HUDEP-2 (cell line): ENCODE results near the gene ZNF235.
A peak's percentile ranks its signal among the peaks of the same experiment; 100 is the strongest.
"Not testable (repeated sequence)": the region's sequence is repeated elsewhere in the genome, so short reads cannot be mapped to it uniquely, and the experiment has no call there.

ENCODE experiments used
- DNase-seq, 76 experiments: peaks; one replicate each; lab custom pipeline; 2025; ENCODE audit not compliant: unreplicated experiment in 76 of 76; lab: John Stamatoyannopoulos, UW

Gene ZNF235

DNA sequence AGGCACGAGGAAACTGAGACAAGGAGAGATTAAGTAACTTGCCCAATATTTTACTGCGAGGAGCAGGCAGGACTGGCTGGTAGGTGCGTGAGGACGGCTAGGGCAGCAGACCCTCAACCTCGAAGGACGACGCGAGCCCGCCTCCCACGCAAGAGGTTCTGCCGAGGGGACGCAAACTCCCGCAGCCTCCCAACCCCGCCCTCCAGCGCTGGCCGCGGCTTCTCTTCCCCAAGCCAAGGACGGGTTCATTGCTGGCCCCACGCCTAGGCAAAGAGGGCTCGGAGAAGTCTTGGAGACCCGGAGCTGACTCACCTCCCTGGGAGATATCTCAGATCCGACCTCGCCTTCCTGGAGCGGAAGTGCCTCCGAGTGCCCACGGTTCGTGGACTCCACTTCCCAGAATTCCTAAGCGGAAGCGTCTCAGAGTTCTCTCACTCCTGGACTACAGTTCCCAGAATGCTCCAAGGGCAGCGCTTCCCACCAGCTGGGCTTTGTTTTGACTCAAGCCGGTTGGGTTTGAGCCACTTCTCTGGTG is at the start of gene ZNF235:
ZNF235 (minus strand) TSS at position 367 of the 535 bp plus-strand sequence. CDS start 1,621 bp downstream, outside the sequence.
- peak; percentile 11 to 98 (median 93) for DNase-seq

DNA sequence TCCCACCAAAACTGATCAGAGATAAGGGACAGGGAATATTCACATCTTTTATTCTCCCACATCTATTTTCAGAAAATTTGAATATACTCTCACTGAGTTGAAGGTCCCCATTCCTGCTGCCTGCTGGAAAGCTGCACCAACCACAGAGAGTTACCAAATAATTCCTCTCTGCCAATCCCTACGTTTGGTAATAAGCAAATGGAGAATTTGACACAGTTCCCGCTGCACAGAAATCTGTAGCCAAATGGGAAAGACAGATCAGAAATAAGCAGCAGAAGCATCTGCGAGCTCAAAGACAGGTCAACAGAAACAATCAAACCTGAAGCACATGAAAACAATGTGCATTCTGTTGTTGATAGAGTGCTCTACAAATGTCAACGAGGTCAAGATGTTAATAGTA is 41.7 kb upstream of the ZNF235 start:
- DNase-seq = no peak

DNA sequence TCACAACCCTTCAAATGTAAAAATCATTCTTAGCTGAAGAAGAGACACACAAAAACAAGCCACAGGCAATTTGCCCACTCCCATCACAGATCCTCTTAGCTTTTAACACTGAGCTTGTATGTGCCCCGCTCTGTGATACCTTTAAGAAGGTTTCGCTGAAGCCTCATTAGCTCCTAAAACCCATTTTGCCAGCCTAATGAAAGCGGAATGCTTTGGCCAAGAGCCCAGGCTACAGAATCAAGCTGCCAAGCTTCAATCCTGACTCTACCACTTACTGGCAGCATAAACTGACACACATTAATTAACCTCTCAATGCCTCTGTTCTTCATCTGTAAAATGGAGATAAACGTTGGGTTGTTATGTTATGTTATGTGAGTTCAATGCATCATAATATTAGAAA is 41.1 kb upstream of the ZNF235 start:
- no peak for DNase-seq

DNA sequence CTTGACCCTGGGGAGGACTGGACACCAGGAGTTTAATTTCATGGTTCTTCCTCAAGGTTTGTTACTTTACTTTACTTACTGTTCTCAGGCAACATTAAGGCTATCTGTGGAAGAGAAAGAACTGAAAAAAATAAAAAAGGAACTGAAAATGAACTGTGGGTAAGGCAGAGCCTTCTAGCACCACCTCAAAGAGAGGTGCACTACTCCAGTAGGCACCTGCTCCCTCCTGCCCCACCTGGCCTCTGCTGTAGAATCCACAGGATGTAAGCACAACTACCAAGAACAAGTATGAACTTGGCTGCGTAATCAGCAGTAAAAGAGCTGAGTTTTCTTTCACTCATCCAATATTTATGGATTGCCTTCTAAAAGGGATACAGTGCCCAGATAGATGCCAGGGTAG is 39.4 kb upstream of the ZNF235 start:
- DNase-seq = no peak

DNA sequence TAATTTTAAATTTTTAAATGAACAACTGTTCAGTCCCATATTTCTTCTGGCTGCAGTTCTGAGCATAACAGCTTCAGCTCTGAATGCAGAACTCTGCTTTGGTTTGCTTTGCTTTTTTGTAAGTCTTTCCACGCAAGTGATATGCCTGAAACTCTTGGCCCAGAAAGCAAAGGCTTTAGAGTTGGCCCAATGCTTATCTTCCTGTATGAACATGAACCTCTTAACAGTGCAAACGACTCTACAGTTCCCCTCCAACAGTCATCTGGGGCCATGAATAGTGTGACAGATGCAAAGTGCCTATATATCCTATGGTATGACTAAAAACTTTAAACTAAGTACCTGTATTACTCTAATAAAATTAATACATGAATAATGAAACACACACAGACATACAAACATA is 37.0 kb upstream of the ZNF235 start:
- no peak for DNase-seq

DNA sequence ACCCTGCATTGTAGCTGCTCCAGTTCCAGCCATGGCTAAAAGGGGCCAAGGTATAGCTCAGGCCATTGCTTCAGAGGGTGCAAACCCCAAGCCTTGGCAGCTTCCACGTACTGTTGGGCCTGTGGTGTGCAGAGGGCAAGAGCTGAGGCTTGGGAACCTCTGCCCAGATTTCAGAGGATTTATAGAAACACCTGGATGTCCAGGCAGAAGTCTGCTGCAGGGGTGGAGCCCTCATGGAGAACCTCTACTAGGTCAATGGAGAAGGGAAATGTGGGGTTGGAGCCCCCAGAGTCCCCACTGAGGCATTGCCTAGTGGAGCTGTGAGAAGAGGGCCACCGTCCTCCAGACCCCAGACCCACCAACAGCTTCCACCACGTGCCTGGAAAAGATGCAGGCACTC is 29.8 kb upstream of the ZNF235 start:
- not testable (repeated sequence) for DNase-seq

DNA sequence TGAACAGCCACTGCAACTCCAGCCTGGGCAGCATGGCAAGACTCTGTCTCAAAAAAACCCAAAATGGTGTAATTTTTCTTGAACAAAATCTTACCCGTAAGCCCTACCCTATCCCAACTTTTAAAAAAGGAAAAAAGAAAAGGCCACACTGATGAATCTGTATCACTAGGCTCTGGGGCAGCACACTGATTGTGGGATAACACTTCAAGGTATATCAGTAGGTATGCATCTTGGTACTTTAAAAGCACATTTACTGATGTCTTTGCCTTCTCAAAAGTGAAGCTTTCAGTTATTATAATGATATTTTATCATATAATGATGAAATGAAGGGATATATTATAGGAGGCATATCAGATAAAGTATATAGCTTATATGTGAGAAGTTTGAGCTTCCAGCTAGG is 27.3 kb upstream of the ZNF235 start:
- DNase-seq = no peak

DNA sequence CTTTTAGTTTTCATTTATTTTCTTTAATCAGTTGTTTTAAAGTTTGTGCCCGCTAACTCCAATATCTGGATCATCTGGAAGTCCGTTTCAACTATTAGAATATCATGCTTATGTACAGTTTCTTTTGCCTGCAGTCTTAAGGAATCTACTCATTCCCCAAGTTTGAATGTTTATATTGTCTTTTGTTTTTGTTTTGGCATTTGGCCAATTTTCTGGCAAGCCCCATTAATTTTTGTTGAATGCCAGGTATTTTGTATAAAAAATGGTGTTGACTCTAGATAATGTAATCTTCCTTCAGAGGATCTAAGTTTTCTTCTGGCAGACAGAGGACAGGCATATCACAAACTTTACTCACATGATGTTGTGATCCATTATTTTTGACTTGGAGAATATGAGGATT is 11.1 kb upstream of the ZNF235 start:
- DNase-seq = no peak

DNA sequence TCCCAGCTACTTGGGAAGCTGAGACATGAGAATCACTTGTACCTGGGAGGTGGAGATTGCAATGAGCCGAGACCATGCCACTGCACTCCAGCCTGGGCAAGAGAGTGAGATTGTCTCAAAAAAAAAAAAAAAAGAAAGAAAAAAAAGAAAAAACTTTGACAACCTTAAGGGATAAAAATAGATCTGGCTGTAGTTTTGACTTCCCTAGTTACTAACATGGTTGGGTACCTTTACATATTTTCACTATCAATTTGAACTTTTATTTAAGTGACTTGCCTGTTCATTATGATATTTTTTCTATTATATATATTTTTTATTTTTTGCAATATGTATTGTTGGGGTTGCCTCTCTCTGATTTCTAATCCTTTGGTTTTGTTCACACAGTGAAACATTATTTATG is 8.4 kb upstream of the ZNF235 start:
- no peak for DNase-seq

DNA sequence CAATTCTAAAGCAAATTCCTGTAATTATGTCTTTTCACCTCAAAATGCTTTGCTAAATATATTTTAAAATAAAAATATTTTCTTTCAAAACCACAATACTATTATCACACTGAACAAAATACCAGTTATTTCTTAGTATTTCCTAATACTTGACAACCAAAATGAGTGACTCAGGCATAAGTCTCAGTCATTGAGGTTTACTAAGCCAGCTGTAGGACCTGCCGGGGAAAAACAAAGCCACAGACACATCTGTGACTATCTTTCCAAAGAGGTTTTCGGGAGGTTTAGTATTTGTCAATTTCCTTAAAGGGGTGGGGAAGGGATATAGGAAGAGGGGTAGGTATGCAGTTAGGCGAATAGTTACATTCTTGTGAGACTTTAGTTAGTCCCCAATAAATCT is 3.2 kb upstream of the ZNF235 start:
- DNase-seq = no peak

DNA sequence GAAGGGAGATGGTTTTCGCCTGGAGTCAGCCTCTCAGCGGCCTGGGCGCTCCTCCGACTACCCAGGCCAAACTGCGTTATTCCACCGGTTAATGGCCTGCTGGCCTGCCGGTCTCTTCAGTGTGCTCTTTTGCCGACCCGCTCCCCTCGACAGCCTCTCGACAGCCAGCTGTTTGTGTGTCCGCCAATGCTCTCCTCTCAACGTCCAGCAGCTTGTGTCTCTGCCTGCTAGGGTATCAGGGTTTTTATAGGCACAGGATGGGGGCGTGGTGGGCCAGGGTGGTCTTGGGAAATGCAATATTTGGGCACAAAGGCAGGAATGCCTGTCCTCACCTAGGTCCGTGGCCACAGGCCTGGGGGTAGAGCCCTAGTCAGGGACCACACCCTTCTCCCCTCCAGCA is 1.5 kb upstream of the ZNF235 start:
- no peak for DNase-seq

DNA sequence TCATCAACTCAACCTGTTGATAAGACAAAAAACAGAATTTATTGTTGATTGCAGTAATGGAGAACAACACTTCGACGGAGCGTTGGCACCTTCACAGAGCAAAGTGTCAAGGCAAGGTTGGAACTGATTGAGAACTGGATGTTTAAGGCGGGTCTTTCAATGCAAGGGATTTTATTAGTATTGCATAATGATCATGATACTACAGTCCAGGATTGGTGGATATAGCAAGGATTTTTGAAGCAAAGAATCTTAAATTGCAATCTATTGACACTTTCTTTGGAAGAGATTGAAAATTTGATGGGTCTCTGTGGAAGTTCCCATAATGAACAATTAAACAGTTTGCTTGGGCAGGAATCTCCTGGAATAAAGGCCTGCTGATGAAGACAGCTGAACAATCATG is 632 bp upstream of the ZNF235 start:
- DNase-seq = no peak

DNA sequence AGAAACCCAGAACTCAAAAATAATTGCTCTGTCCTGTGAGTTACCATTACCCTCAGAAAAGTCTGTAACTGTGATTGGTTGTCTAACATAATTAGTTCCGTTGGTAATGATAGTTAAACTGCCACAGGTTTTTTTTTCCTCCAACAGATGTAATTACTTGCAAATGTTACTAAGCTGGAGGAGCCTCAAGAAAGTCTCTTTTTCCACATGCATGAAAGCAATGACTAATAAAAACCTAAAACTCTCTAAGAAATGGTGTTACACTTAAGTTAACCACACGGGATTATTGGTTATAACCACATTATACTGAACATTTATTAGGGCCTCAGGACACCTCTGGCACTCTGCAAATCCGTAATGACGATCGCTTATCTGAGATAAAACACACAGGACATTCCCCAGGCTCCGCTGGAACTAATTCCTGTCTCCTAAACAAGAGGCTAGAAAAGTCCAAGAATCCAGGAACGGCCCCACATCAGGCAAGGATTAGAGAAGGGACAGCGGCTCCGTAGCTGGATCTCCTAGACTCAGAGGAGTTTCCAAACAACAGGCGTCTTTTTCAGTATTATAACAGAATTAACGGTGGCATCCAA is 753 bp downstream of the ZNF235 start:
- peak in 11 of 76 experiments; percentile 2 to 50 (median 11) for DNase-seq

DNA sequence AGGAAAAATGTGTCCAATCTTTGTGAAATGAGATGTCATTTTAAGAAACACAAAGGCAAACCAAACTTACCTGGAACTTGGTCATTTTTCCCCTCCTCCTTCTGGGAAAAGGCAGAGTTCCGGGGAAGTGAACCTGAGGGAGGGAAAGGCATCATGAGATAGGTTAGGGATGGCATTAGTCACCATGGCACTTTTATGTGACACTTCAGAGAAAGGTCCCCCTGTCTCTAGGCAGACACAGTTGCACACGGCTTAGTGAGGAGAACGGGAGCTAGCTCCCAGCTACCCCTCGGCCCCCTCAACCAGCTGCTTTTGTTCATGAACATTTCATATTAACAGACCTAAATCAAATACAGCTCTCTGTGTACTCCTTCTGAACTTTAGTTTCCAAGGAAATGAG is 1.5 kb downstream of the ZNF235 start:
- no peak for DNase-seq

DNA sequence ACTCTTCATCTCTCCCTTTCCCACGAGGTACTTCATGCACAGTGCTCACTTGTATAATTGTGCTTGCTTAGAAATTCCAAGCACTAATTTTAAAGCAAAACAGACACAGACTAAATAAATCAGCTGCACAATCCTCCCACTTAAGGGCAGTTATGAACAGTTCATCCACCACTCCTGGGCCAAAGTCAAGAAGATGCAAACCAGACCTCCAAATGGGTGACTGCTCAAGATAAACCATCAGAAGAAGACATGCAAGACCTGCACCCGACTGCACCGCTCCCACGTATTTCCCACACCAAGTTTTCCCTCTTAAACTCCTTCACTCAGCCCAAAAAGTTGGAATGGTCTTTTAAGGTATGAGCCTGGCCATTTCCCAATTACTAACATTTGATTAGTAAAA is 19.9 kb downstream of the ZNF235 start:
- no peak for DNase-seq

DNA sequence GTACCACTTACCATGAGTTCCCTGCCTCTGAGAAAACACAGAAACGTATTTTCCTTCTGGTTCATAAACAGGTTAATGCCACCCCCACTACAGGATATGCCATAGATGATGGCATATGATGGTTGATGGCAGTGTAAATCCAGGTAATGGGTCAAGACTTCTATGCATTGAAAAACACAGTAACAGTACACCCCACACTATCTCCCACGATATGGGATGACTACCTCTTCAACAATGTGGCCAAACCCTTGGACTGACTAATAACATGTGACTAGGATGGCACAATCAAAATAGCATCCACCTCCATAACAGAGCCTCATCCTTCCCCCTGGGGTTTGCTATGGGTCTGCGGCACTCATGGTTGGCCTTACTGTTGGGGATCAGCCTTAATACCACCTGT is 22.0 kb downstream of the ZNF235 start:
- DNase-seq = no peak

DNA sequence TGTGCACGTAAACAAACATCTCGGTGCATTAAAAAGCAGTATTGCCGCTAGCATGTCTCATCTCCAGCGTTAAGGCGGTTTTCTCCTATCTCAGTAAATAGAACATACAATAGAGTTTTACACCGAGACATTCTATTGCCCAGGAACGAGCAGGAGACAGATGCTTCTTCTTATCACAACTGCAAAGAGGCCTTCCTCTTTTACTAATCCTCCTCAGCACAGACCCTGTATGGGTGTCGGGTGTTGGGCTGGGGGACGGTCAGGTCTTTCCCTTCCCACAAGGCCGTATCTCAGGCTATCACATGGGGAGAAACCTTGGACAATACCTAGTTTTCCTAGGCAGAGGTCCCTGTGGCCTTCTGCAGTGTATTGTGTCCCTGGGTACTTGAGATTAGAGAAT is 23.9 kb downstream of the ZNF235 start:
- DNase-seq = no peak

DNA sequence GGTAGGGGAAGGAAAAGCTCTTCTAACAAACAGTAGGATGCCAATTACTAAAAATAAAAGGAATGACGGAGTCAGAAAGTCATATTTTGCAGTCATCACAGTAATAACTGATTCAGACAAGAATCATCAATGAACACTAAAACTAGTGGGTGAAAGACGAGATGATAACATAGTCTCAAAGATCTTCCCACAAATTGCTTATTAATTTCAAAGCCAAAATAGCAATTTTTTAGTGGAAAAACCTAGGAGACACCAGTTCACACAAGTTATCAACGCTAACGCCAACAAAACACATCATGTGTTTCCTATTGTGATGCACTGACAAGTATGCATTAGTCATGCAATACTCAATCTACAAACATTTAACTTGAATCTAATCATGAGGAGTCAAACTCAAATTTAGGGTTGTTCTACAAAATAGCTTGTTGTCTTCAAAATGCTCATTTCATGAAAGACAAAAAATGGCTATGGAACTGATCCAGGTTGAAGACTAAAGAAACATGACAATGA is 26.6 kb downstream of the ZNF235 start:
- DNase-seq = no peak

DNA sequence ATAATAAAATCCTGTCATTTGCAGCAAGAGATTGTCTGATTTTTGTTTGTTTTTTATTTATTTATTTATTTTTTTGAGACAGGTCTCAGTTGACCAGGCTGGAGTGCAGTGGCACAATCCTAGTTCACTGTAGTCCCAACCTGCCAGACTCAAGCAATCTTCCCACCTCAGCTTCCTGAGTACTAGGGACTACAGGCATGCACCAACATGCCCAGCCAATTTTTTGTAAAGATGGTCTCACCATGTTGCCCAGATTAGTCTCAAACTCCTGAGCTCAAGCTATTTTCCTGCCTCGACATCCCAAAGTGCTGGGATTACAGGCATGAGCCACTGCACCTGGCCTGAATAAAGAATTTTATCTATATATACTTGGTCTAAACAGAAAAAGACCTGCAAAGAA is 27.5 kb downstream of the ZNF235 start:
- DNase-seq = no peak

DNA sequence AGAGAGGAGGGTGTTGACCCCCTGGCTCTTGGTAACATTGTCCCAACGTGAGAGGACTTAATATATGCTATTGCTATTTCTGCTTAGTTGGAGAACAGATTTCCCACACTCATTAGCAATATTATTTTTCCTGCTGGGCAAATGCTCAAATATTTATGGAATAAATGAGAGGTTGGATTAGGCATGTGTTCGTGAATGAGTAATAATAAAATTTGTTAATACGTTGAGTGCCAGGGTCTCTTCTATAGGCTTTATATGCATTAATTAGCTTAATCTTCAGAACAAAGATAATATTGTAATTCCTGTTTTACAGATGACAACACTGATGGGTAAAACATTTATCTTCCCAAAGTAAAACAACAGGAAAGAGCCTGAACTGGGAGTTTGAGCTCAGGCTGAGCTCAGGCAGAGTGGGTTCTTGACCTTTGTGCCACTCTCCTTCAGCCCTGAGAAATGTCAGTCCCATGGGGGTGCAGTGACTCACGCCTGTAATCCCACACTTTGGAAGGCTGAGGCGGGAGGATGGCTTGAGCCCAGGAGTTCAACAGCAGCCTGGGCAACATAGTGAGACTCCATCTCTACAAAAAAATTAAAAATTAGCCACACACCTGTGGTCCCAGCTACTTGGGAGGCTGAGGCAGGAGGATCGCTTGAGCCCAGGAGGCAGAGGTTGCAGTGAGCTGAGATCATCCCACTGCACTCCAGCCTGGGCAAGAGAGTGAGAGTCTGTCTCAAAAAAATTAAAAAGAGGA is 44.0 kb downstream of the ZNF235 start:
- DNase-seq = no peak

DNA sequence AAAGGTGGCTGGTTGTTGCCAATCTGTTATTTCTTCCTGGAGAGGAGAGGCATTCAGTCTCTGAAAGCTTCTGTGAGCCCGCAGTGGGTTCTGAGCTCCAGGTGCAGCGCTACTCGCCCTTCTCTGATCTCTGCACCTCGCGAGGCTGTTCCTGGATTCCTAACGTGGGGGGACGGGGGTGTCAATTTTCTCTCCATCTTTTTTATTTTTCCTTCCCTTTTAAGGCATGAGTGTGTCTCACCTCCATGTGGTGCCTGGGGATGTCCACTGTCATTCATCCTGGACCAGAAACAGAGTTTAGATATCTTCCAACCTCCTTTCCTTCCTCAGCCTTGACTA is 44.5 kb downstream of the ZNF235 start:
- no peak for DNase-seq

DNA sequence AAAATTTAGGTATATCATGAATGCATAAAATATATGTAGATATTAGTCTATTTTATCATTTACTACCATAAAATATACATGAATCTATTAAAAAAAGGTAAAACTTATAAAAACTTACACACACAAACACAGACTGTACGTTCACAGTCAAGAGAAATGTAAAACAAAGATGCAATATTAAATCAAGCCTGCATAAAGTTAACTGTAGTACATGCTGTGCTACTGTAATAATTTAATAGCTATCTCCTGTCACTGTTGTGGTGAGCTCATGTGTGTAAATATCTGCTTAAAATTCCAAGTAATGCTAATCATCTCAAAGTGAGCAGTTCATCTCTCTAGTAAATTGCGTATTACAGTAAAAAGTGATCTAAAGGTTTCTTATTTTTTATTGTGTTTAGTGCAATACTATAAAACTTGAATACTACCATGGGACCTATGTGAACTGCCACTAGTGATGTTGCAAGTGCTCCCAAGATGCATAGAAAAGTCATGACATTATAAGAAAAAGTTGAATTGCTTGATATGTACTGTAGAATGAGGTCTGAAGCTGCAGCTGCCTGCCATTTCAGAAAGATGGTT is 45.9 kb downstream of the ZNF235 start:
- DNase-seq = no peak
